HG02970 (cell line): ENCODE measurements around the gene SLC7A7.
"Not testable (repeated sequence)": the region's sequence is repeated elsewhere in the genome, so short reads cannot be mapped to it uniquely, and the experiment has no call there.

Experiments
- ATAC-seq: cut with Tn5 transposase; IDR thresholded peaks from one replicate; pipeline ENCODE4 v1.9.1; 2021; ENCODE audit warnings: mild to moderate bottlenecking, moderate library complexity, moderate number of reproducible peaks; ENCODE audit not compliant: unreplicated experiment, low FRiP score

Gene SLC7A7

DNA sequence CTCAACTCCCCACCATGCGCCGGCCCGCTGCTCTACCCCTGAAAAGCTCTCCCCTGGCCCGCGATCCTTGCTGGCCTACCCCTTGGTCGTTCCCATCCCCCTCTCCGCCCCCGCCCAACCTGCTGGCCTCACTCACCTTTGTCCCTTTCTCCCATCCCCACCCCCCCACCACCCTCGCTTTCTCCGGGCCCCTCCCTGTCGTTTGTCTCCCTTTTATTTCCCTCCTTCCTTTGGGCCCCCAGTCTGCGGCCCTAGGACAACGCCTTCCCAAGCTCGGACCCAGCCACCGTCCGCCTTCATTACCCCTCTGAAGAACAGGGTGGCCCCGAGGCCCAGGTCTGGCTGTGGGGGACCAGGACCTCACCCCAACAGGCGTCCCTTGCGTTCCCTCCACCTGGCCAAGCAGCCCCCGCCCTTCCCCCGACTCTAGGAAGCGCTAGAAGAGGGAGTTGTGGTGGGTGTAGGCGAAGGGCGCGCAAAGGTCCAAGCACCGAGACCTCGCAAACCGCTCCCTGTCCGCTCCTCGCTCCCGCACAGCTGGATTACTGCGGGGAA is 6.9 kb upstream of the SLC7A7 start:
- no peak for ATAC-seq

DNA sequence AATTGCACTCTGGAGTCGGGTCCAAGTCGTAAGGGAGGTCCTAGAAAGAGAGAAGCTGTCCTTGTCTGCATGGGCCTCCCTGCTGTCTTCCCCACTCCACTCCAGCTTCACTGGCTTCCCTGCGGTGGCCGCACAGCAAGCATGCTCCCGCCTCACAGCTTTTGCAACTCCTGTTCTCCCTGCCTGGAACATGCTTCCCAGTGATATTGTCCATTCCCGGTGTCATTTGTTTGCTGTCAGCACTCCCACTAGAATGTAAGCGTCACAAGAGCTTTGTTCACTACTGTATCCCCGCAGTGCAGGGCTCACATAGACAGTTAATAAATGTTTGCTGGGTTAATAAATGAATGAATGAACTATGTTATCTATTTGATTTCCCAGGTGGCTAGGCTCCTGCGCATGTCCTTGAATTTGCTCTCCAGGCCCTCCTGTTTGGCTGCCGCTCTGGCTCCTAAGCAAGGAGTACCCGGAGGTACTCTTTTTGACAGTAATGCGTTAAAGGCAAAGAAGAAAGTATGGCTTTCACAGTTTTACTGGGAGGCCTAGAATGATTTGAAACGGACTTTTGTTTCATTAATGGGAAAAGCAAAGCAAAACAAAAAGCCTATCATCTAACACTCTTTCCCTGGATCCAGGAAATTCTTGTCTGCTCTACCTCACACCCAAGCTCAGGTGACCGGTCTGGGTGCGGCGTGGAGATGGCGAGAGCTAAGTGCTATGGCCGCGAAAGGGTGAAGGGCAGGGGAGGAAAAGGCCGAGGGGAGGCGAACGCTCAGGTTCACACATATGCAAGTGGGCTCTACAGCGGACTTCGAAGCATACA is 6.2 kb upstream of the SLC7A7 start:
- ATAC-seq = no peak

DNA sequence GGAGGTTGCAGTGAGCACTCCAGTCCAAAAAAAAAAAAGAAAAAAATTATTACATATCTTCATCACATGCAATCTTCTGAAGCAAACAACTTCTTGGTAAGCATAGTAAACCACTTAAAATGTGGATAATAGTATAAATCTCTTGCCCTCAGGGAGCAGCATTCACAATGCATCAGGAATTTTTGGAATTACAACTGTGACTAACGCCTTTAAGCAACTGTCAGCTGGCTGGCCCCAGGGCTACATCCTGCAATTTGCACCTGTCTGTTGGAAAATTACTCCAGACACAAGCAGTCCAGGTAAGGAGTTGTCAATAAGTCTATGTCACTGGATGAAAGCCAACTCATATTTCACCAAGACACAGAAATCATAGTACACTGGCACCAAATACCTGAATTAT is 5.5 kb upstream of the SLC7A7 start:
- no peak for ATAC-seq

DNA sequence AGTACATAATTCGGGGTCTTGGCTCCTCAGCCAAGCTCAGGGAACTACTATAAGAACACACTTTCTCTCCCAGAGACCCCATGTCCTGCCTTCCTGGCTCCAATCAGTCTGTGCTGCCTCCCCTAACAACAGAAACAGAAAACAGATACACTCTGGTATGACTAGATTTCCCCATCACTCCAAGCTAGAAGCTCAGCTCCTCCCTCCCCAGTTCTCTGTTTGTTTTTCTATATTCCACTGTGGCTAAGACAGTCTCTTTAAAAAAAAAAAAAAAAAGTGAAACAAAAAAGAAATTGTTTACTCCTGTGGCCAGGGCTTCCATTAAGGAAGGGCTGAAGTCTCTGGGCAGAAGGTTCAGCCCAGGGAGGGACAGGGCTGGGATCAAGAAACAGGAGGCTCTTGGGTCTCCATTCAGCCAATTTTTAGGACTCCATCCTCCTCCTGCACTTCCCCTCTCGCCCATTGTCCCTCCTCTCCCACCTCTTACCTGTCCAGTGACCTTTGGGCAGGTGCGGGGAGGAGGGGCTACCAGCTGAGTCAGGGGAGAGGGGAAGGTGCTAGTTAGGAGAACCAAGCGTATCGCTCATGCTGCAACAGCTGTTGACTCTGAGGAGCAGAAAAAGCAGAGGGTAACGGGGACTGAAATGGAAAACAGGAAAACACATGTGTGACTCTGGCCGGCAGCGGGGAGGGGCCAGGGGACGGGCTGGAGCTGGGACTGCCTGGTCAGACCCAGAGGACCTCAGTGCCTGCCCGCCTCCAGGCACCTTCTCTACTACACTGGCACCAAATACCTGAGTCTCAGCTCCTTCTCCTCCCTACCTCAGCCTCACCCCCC is 4.1 kb upstream of the SLC7A7 start:
- ATAC-seq = no peak

DNA sequence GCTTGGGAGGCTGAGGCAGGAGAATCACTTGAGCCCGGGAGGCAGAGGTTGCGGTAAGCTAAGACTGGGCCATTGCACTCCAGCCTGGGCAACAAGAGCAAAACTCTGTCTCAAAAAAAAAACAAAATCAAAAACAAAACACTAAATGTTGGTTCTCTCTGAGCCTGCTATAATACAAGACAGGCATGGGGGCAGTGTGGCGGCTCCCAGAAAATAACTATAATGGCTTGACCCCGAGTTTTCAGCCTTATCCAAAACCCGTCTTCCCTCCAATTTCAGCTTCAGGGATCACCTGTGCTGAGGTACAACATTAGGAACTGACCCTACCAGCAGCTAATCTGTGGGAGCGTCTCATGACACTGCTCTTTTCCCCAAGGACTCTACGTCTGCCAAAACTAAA is 862 bp downstream of the SLC7A7 start:
- ATAC-seq = no peak

DNA sequence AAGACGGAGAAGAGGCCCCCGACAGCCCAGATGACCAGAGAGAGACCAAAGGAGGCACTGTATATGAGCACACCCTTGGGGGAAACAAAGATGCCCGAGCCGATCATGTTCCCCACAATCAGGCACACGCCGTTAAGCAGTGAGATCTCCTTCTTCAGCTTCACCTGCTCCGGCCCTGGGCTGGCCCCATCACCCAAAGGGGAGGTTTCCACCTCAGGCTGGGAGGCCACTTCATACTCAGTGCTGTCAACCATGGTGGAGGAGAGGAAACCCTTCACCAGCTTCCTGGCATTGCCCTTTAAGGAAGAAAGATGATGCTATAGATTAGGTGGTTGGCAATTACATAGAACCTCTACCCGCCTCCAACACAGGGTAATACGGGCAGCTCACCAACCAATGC is 2.1 kb downstream of the SLC7A7 start:
- no peak for ATAC-seq

DNA sequence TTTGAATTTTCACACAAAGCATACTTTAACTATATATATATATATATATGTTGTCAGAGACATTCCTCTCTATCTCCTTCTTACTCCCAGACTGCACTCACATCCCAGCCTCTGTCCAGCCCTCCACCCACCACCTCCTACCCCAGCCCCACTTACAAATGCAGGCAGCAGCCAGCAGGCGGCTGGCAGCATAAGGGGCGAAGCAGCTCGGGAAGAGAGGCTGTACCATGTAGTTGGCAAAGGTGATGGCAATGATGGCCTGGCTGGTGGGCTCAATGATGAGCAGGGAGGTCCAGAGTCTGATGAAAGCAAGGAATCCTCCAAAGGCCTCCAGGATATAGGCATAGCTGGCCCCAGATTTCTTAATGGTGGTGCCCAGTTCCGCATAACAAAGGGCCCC is 2.5 kb downstream of the SLC7A7 start:
- no peak for ATAC-seq

DNA sequence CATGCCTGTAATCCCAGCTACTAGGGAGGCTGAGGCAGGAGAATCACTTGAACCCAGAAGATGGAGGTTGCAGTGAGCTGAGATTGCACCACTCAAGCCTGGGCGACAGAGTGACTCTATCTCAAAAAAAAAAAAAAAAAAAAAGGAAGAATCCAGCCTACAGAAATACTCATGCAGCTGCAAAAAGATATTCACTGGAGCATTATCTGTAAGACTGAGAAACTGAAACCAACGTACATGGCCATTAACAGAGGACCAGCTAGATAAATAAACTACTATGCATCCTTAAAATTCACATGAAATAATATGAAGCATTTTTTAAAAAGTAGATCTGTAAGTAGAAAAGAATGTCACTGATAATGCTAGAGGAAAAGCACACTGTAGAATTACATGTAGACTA is 3.5 kb downstream of the SLC7A7 start:
- ATAC-seq = no peak

DNA sequence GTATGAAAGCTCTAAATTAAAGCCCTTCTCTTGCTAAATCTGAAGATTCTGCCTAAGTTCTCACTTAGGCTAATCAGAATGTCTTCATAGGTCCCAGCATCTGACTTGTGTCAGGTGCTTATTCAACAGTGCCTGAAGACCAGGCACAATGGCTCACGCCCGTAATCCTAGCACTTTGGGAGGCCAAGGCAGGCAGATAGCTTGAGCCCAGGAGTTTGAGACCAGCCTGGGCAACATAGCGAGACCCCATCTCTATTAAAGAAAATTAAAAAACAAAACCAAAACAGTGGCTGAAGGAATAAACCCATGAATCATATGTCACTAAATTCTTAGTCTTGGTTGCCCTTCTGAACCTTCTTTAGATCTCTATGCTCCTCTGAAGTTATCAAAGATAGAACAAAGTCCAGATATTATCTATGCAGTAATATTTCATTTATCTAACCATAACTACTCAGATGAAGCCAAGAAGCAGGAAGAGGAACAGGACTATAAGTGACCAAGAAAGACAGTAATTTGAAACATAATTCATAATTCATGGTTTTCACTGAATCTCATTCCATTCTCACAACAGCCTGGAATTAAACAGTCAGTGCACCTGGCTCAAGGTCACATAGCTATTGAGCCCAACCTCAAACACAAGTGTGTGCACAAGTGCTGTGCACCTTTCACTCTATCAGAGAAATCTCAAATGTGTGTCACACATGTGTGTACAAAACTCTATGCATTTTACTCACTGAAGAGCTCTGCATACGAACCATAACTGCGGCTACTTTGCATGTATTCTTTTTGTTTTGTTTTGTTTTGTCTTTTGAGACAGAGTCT is 6.6 kb downstream of the SLC7A7 start:
- ATAC-seq = no peak

DNA sequence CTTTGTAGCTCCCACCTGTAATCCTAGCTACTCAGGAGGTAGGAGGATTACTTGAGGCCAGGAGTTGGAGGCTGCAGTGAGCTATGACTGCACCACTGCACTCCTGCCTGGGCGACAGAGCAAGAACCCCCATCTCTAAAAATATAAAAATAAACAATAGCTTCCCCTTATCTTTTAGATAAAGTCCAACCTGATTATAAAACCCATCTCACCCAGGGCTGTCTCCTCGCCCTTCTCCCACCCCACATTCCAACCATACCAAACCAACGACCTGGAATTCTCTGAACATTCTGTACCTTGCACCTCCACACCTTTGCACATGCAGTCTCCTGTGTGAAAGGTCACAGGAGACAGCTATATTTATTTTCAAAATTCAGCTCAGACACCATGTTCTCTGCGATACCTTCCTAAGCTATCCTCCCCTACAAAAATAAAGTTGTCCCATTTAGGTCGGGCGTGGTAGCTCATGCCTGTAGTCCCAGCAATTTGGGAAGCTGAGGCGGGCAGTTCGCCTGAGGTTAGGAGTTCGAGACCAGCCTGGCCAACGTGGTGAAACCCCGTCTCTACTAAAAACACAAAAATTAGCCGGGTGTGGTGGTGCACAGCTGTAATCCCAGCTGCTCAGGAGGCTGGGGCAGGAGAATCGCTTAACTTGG is 7.7 kb downstream of the SLC7A7 start:
- no peak for ATAC-seq

DNA sequence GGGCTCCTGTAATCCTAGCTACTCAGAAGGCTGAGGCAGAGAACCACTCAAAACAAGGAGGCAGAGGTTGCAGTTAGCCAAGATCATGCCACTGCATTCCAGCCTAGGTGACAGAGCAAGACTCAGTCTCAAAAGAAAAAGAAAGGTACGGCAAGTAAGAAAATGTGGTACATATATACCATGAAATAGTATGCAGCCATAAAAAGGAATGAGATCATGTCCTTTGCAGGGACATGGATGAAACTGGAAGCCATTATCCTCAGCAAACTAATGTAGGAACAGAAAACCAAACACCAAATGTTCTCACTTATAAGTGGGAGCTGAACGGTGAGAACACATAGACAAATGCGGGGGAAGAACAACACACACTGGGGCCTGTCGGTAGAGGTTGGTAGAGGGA is 10.0 kb downstream of the SLC7A7 start:
- ATAC-seq = not testable (repeated sequence)

DNA sequence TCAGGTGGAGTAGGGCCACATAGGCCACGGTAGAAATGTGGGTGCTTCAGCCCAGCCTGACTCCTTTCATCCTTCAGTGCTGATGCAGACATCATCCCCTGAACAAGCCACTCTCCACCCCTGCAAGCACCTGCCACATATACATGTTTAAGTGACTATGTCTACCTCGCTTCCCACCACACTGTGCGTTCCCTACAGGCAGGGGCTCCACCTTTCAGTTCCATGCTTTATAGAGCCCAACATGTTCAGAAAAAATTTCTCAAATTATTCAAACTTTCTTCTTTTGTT is 11.6 kb downstream of the SLC7A7 start:
- no peak for ATAC-seq

DNA sequence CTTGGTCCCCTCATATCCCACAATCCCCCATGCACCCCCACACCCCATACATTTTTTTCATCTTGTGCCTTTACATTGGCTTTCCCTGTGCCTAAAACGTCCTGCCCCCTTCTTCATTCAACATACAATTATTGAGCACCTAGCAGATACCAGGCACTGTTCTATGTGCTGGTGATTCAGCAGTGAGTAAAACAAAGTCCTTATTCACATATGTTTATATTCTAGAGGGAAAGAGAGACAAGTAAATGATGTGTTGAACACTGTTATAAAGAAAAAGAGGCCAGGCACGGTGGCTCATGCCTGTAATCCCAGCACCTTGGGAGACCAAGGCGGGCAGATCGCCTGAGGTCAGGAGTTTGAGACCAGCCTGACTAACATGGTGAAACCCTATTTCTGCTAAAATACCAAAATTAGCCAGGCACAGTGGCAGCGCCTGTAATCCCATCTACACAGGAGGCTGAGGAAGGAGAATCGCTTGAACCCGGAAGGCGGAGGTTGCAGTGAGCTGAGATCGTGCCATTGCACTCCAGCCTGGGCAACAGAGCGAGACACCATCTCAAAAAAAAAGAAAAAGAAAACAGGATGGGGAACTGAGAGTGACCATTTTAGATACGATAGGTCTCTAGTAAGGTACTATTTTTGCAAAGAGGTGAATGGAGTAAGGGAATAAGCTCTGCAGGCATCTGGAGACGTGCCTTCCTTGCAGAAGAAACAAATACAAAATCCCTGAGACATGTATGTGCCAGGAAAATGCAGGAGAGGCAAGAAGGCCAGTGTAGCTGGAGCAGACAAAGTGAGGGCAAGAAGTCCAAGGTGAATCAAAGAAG is 12.2 kb downstream of the SLC7A7 start:
- no peak for ATAC-seq

DNA sequence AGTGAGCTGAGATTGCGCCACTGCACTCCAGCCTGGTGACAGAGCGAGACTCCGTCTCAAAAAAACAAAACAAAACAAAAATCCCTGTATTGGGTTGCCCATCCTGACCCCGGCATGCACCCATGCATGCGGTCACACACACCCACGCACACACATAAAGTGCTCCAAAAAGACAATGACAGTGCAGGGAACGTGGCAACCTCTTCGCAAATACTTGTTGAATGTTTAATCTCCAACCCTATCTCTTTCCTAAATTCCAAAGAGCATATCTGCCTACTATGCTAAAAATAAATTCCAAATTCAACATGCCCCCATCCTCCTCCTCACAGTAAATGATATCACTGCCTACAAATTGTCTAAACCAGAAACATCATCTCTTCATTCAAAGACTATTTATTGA is 13.5 kb downstream of the SLC7A7 start:
- ATAC-seq = no peak

DNA sequence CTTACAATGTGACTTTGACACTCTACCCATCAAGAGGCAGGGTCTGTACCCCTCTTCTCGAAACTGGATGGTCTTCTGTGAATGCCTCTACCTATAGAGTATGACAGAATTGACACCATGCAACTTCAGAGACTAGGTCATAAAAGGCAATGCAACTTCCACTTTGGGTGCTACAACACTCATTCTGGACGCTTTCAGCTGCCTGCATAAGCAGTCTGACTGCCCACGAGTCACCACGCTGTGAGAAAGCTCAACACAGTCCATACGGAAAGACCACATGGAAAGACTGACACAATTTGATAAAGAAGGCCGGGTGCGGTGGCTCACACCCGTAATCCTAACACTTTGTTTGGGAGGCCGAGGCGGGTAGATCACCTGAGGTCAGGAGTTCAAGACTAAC is 14.9 kb downstream of the SLC7A7 start:
- no peak for ATAC-seq

DNA sequence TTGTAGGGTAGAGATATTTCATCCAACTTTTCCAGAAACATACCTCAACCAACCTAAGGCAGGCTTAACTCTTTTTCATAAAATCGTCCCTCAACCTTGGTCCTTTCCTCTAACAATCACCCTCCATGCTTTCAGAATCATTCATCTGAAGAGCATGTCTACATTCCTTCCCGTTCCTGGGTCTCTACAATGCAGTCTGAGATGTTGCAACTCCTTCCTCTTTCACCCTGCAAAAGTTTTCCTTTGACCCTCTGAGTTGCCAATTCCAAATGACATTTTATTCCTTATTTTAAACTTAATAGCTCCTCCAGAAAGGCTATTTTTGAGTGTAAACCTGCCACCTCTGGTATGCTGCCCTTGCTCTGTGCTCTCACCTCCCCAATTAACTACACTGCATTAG is 16.7 kb downstream of the SLC7A7 start:
- ATAC-seq = no peak

DNA sequence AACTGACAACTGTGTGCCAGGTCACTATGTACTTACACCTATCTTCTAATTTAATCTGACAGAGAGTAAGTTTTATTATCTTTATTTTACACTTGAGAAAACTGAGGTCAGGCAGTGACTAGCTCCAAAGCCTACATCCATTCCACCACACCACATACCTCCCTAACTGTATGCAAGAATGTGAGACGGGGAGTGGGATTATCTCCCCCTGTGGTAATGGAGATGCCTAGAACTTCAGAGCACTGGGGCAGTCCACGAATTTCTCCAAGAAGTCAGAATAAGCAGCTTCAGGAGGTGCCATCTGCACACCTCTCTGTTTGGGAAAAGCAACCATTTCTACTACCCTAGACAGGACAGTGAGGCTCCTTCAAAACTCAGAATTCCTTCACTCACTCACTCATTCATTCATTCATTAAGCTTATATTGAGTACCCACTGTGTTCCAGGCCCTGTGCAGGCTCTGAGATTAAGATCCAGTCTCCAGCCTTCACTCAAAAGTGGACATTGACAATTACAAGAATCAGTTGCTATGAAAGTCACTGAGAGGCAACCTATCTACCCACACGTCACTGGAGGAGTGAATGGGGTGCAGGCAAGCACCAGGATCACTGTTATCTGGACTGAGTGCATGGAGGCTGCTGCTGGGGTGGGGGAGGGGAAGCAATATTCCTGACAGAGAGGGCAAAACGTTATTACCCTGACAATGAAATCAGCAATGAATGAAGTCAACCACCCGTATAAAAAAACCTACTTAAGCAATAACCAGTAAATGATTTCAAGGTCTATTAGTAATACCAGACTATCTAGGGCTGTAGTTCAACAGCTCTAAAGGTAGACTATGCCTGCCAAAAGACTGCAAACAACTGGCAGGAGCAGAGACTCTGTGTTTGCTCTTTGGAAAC is 18.0 kb downstream of the SLC7A7 start:
- no peak for ATAC-seq

DNA sequence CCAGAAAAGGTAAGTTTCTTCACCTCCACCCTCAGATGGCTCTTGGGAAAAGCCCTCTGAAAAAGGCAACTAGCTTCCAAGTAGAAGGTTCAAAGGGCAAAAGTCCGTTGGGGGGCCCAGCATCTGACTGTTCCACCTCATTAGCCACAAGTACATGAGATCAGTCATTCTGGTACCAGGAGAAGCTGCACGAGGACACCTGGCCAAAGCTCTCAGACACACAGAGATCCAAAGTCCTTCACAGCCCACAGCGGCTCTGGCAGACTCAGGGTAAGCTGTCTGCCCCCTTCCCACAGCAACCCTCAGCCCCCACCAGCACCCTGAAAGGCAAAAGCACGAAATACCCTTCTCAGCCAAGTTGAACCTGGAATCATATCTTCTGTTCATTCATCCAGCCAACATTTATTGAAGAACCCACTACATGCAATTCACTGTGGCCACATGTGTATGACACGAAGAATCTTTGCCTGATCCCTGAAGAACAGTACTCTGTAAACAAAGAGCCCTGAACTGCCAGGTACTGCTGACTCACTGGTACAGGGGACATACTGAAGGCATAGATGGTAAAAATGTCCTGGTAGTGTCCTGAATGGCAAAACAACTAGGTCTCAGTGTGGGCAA is 19.0 kb downstream of the SLC7A7 start:
- no peak for ATAC-seq
